A549 treated with dexamethasone at 1 μM for 4 hours (cell line): ENCODE measurements around the gene NAA80. TPM values are rescaled to one million over a fixed set of nuclear protein-coding genes. Genes with fewer than 3 reads are reported as not detected.

Experiments used
- total RNA-seq: library from RNA; stranded (reverse); fragments of 200-300 nt; extraction: Qiagen RNA extraction; gene quantifications from 5 replicates; pipeline ENCODE4 v1.2.3, GENCODE V29; 2022

NAA80 gene
- total RNA-seq = 4.3 to 7.9 TPM (median 6.4 TPM) in 5 replicates

DNA sequence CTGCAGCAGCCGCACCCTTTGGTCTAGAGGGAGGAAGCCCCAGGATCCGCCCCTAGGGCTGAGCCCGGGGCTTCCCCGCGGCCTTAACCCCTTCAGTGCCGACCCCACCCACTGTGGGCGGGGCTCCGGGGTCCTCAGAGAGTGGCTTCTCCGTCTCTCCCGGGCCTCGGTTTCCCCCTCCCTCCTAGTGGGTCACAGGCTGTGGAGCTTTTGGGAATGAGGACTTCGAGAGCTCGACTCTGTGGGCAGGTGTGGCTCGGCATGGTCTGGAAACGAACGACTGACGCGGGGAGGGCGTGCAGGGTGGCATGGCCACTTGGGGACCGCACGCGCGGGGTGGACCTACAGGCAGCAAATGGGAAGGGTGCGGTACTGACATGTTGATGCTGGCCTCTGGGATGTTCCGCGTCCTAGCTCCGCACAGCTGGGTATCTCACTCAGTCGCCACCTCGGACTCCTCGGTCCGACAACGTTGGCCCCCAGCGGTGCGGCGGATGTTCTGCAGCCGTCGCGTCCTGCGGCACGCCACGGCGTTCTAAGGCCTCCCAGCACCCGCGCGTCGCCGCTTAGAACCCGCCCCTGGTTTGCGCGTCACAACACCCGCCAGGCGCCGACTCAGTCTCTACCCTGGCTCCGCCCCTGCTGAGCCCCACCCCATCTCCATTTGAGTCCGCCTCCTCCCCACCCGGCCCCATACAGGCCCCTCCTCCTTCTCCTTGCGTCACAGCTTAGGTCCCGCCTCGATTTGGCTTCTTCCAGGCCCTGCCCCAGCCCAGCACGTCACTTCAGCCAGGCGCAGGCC lies at the start of gene NAA80, which contains the start of gene HYAL3:
Gene NAA80, minus strand, starts transcription at position 570 of the 802 bp plus-strand sequence. CDS start 1,942 bp downstream, outside the sequence.
Gene HYAL3, minus strand, starts transcription at position 570 of the 802 bp plus-strand sequence. CDS start 3,803 bp downstream, outside the sequence.

DNA sequence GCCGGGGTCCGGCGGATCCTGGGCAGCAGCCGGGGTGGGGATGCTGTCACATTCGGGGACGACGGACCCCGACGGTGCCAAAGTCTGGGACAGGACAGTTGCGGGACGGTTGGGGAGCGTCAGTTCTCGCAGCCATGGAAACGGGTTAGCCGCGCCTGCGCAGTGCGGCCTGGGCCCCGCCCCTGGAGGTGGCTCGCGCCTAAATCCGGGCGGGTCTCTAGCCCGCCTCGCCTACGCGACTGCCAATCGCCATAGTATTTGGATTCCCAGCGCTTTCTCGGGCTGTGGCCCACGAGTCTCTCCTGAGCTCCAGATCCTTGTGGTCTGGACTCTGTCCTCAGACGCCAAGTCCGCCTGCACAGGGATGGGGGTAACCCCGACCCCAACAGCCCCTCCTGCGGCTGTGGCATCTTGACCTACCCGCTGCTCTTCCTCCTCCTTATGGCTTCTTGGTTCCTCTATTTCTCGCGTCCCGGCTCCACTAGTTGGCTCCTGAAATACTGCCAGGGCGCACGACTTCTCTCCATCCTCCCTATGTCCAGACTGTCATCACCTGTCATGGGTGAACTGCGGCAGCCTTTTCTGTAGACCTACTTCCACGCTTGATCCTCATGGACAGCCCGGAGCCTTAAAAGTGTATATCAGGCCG lies 46.5 kb upstream of the NAA80 start, which contains the start of gene ZMYND10:
Gene ZMYND10, minus strand, starts transcription at position 147 of the 649 bp plus-strand sequence. CDS start 153 bp downstream, outside the sequence.

DNA sequence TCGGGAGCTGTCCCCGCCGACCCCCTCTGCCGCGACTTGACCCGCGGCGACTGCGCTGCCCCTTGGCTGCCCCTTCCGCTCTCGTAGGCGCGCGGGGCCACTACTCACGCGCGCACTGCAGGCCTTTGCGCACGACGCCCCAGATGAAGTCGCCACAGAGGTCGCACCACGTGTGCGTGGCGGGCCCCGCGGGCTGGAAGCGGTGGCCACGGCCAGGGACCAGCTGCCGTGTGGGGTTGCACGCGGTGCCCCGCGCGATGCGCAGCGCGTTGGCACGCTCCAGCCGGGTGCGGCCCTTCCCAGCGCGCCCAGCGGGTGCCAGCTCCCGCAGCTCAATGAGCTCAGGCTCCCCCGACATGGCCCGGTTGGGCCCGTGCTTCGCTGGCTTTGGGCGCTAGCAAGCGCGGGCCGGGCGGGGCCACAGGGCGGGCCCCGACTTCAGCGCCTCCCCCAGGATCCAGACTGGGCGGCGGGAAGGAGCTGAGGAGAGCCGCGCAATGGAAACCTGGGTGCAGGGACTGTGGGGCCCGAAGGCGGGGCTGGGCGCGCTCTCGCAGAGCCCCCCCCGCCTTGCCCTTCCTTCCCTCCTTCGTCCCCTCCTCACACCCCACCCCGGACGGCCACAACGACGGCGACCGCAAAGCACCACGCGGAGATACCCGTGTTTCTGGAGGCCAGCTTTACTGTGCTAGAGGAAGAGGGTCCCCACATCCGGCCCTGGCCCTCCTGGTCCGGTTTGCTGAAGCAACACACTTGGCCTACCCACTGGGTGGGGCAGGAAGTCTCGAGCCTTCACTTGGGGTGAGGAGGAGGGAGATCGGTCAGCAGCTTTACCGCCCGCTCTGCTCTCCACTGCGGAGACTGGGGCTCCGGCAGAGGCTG lies 41.5 kb upstream of the NAA80 start, which contains the start of gene RASSF1:
Gene RASSF1, minus strand, starts transcription at position 389 of the 882 bp plus-strand sequence. Its CDS starts 31 bp downstream, at position 358.

DNA sequence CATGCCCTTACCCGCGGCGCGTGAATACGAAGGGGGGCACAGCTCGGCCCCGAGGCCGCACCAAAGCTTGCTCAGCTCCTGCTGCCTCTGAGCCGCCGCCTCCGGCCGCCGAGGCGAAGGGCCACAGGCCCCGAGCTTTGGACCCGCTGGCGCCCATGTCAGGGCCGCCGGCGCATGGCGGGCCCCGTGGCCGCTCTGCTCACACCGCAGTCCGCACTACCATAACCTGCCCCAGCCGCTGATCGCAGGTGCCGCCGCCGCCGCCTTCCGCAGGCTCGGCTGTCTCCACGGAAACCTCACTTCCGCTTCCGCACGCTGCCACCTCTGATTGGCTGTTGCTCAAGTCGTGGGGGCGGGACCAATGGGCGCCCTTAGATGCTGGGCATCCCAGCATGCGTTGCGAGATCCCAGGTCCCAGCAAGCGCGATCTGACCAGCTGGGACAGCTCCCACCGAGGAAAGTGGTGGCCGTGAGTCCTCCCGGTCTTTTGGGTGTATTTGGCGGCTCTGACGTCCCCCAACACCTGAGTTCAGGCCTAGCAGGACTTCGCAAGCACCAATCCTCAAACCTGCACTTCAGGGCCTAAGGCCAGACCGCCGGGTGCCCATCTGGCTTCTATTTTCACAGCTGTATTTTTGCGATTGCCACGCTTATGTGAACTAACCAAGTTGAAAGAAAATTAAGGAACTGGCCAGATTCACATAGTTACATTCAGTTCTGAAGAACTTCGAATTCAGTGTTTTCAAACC lies 28.9 kb upstream of the NAA80 start, which contains the start of gene TUSC2:
Gene TUSC2, minus strand, starts transcription at position 281 of the 749 bp plus-strand sequence. Its CDS starts 124 bp downstream, at position 157.

GRCh38 chr3:50322386-50323091 lies 23.3 kb upstream of the NAA80 start, which contains the start of gene HYAL2:
HYAL2 (minus strand) TSS chr3:50322745; CDS start chr3:50320489, 2,256 bp downstream.

GRCh38 chr3:50303013-50303815 lies 4.0 kb upstream of the NAA80 start, which contains the start of gene HYAL1:
HYAL1 (minus strand) TSS chr3:50303574; CDS start chr3:50302956, 618 bp downstream.

DNA sequence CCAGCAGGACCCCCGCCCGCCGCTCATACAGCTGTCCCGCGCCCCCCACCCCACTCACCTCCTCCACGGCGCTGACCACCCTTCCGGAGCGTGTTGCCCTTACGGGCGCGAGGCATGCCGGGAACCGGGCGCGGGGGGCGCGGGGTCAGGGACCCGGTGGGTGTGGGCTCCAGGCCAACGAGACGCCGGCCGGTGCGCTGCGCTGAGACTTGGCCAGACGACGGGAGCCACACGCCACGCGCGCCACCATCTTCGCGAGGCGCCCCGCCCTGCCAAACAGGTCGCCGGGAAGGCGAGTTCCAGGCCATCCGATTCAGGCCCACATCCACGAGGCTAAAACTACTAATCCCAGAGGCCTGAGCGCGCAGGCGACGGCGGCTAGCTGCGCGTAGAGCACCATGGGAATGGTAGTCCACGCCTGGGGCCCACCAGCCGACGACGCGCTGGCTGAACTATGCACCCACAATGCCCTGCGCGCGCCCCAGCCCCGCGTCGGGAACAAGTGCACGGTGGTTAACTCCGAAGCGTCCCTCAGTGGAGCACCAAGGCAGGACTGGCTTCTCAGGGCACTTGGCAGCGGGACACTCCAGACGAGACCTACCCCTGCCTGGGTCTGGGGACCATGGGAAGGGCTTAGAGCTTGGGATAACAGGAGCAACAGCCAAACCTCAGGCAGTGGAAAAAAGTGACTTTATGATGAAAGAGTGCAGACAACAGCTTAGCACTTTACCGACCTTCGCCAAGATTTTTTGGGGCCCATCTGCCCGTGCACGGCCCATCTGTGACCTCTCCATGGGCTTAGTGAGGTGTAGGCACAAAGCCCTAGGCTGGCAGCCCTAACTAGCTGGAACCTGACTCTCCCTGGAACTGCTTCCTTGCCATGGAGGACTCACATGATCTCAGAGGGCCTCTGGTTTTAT lies 6.8 kb downstream of the NAA80 start, which contains the start of gene IFRD2:
Gene IFRD2, minus strand, starts transcription at position 271 of the 920 bp plus-strand sequence. Its CDS starts 155 bp downstream, at position 116.

DNA sequence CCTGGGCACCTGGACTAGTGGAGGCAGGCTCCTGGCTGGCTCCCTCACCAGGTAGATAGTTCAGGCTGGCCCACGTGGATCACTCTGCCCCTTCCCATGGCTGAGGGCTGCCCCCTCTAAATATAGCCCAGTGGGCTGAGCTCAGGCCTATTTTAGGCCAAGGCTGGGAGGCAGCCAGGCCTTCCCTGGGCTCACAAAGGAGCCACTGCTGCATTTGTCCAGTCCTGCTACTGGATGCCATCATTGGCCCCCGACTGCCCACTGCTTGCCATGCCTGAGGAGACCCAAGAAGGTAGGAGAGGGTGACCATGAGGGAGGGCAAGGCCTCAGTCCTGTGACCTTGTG lies 20.4 kb downstream of the NAA80 start, which contains the start of gene LSMEM2:
Gene LSMEM2, plus strand, starts transcription at position 208 of the 345 bp plus-strand sequence. Its CDS starts 27 bp downstream, at position 235.

DNA sequence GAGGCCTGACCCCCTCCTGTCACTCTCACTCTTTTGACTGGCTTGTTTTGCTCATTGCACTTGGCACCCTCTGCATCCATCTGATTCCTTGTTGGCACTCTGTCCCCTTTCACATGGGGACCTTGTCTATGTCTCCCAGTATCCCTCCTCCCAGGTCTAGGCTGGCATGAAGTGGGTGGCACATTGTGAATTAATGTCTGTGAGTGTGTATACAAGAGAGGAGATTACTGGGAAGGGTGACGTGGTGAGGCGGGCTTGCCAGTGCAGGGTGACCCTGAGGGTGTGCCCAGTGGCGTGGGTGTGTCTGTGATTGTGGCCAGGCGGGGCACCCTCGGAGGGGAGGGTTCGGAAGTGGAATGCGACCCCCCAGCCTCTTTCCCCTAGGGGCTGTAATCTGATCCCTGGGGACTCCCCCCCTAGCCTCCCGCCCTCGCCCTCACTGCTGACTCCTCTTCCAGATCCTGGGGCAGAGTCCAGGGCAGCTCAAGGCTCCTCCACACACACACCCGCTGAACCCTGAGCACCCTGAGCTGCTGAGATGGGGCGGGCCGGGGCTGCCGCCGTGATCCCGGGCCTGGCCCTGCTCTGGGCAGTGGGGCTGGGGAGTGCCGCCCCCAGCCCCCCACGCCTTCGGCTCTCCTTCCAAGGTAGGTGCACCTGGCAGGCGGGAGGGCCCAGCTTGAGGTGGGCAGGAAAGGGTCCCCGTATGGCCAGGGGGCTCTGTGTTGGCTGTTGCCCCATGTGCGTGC lies 30.3 kb downstream of the NAA80 start, which contains the start of gene SEMA3B:
Gene SEMA3B, plus strand, starts transcription at position 445 of the 749 bp plus-strand sequence. Its CDS starts 94 bp downstream, at position 539.

Other genes with a start within 250 kb of the NAA80 start
- 27.0 to 42.6 TPM (median 37.4 TPM) in 5 replicates for gene RBM5, start 210.5 kb downstream of the NAA80 start, total RNA-seq
- gene SEMA3F, start 144.1 kb downstream of the NAA80 start, total RNA-seq = 13.4 to 22.0 TPM (median 19.5 TPM) in 5 replicates
- gene GNAT1, start 107.8 kb downstream of the NAA80 start, total RNA-seq = 0.03 to 0.48 TPM (median 0.21 TPM) in 4 of 5 replicates, not detected in the other
- 0.05 to 0.22 TPM (median 0.06 TPM) in 4 of 5 replicates, not detected in the other for gene SLC38A3, start 94.1 kb downstream of the NAA80 start, total RNA-seq
- gene GNAI2, start 63.2 kb downstream of the NAA80 start, total RNA-seq = 34.0 to 49.8 TPM (median 46.8 TPM) in 5 replicates
- 5.0 to 7.7 TPM (median 6.3 TPM) in 5 replicates for gene SEMA3B, start 30.3 kb downstream of the NAA80 start, total RNA-seq
- not detected in 5 replicates for gene LSMEM2, start 20.3 kb downstream of the NAA80 start, total RNA-seq
- gene IFRD2, start 7.0 kb downstream of the NAA80 start, total RNA-seq = 66.6 to 89.9 TPM (median 85.4 TPM) in 5 replicates
- gene HYAL3, start within 50 bp of the NAA80 start, total RNA-seq = 7.0 to 9.9 TPM (median 8.8 TPM) in 5 replicates
- gene HYAL1, start 4.2 kb upstream of the NAA80 start, total RNA-seq = 0.40 to 0.69 TPM (median 0.57 TPM) in 5 replicates
- gene HYAL2, start 23.3 kb upstream of the NAA80 start, total RNA-seq = 21.2 to 33.5 TPM (median 29.2 TPM) in 5 replicates
- 22.6 to 36.7 TPM (median 34.6 TPM) in 5 replicates for gene TUSC2, start 28.8 kb upstream of the NAA80 start, total RNA-seq
- 15.1 to 17.6 TPM (median 17.2 TPM) in 5 replicates for gene RASSF1, start 41.4 kb upstream of the NAA80 start, total RNA-seq
- gene ZMYND10, start 46.3 kb upstream of the NAA80 start, total RNA-seq = 0.71 to 1.3 TPM (median 1.0 TPM) in 5 replicates
- 12.2 to 13.5 TPM (median 12.7 TPM) in 5 replicates for gene NPRL2, start 51.4 kb upstream of the NAA80 start, total RNA-seq
- gene CYB561D2, start 51.5 kb upstream of the NAA80 start, total RNA-seq = 13.8 to 17.4 TPM (median 15.7 TPM) in 5 replicates
- 37.1 to 50.9 TPM (median 49.1 TPM) in 5 replicates for gene TMEM115, start 60.1 kb upstream of the NAA80 start, total RNA-seq
- gene CACNA2D2, start 204.2 kb upstream of the NAA80 start, total RNA-seq = 0.48 to 0.77 TPM (median 0.67 TPM) in 5 replicates